Measurements from ENCODE around the gene PDZD4.

- TF ChIP-seq, protein P1, sequence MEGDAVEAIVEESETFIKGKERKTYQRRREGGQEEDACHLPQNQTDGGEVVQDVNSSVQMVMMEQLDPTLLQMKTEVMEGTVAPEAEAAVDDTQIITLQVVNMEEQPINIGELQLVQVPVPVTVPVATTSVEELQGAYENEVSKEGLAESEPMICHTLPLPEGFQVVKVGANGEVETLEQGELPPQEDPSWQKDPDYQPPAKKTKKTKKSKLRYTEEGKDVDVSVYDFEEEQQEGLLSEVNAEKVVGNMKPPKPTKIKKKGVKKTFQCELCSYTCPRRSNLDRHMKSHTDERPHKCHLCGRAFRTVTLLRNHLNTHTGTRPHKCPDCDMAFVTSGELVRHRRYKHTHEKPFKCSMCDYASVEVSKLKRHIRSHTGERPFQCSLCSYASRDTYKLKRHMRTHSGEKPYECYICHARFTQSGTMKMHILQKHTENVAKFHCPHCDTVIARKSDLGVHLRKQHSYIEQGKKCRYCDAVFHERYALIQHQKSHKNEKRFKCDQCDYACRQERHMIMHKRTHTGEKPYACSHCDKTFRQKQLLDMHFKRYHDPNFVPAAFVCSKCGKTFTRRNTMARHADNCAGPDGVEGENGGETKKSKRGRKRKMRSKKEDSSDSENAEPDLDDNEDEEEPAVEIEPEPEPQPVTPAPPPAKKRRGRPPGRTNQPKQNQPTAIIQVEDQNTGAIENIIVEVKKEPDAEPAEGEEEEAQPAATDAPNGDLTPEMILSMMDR (IDR thresholded peaks at IDR 0.05), result no peak
- no peak for TF ChIP-seq POLR2A (IDR thresholded peaks at IDR 0.05)
These were observed 61.0 kb downstream of the PDZD4 start for GRCh38 chrX:153769158-153769864.

Measured in lower leg skin (tissue), 3 donors.